SK-N-SH (cell line): ENCODE results near the gene TAF6L. TPM values are rescaled to one million over a fixed set of nuclear protein-coding genes. Genes with fewer than 3 reads are reported as not detected.

Experiments used
- CTCF ChIA-PET: fragments of 300-600, 350-600 bp; formaldehyde crosslinking; extraction: SDS; loops from one replicate; lab custom pipeline; 2021; lab: Yijun Ruan, JAX
- POLR2A ChIA-PET: fragments of 350-600 bp; sonication (Branson Sonifier 250); formaldehyde crosslinking; extraction: SDS; loops from one replicate; lab custom pipeline; 2020; ENCODE audit warnings: antibody characterized with exemption, inconsistent platforms; lab: Yijun Ruan, JAX
- DNase-seq: peaks from one replicate; pipeline ENCODE4 v3.0.0; 2012
- H2AFZ ChIP-seq: fragments of 200-600 bp; sonication (generic); 2 replicates; pipeline ENCODE4 v1.8.1; 2016; ENCODE audit warnings: antibody characterized with exemption, mild to moderate bottlenecking, low read depth
- H3F3A ChIP-seq: fragments of 200-600 bp; sonication (generic); replicated peaks from 2 replicates; pipeline ENCODE3; 2016; ENCODE audit warnings: antibody characterized with exemption, mild to moderate bottlenecking; ENCODE audit not compliant: insufficient read depth
- H3K27ac ChIP-seq, 2 experiments: fragments of 200-500 bp in 1 of 2; fragments of 200-600 bp in 1 of 2; sonication (Bioruptor generic) in 1 of 2; sonication (generic), shearing (Covaris generic) in 1 of 2; 2 replicates each; pipeline versions ENCODE4 v1.5.1 to v1.6.1; 2014 to 2016; ENCODE audit warnings: low read depth in 2 of 2, inconsistent platforms in 1 of 2, low read length in 1 of 2, mild to moderate bottlenecking in 1 of 2, mixed read lengths in 1 of 2
- H3K27me3 ChIP-seq: fragments of 200-600 bp; sonication (generic), shearing (Covaris generic); 2 replicates; pipeline ENCODE4 v1.6.1; 2016; ENCODE audit warnings: mixed run types; ENCODE audit not compliant: insufficient read depth
- H3K36me3 ChIP-seq, 2 experiments: fragments of 200-500 bp in 1 of 2; fragments of 200-600 bp in 1 of 2; sonication (Bioruptor generic) in 1 of 2; sonication (generic) in 1 of 2; replicated peaks in 1 of 2; 2 replicates each; pipeline versions ENCODE3 to v1.5.1; 2014 to 2016; ENCODE audit warnings: low read length in 1 of 2, mild to moderate bottlenecking in 1 of 2; ENCODE audit not compliant: insufficient read depth in 2 of 2, control insufficient read depth in 1 of 2
- H3K4me1 ChIP-seq, 2 experiments: fragments of 200-500 bp in 1 of 2; fragments of 200-600 bp in 1 of 2; sonication (Bioruptor generic) in 1 of 2; sonication (generic), shearing (Covaris generic) in 1 of 2; 2 replicates each; pipeline versions ENCODE4 v1.5.1 to v1.6.1; 2014 to 2016; ENCODE audit warnings: low read depth in 1 of 2, low read length in 1 of 2, mixed run types in 1 of 2; ENCODE audit not compliant: insufficient read depth in 2 of 2, control insufficient read depth in 1 of 2
- H3K4me2 ChIP-seq: fragments of 200-600 bp; sonication (generic), shearing (Covaris generic); 2 replicates; pipeline ENCODE4 v1.6.1; 2017; ENCODE audit warnings: mixed run types
- H3K4me3 ChIP-seq, 2 experiments: fragments of 200-500 bp in 1 of 2; fragments of 200-600 bp in 1 of 2; sonication (Bioruptor generic) in 1 of 2; sonication (generic), shearing (Covaris generic) in 1 of 2; 2 replicates each; pipeline versions ENCODE4 v1.5.1 to v1.8.1; 2014 to 2016; ENCODE audit warnings: low read depth in 2 of 2, inconsistent platforms in 1 of 2, low read length in 1 of 2, mild to moderate bottlenecking in 1 of 2, mixed read lengths in 1 of 2, moderate library complexity in 1 of 2
- H3K79me2 ChIP-seq: fragments of 200-600 bp; sonication (generic); 2 replicates; pipeline ENCODE4 v1.8.1; 2017; ENCODE audit warnings: mild to moderate bottlenecking; ENCODE audit not compliant: insufficient read depth
- H3K9ac ChIP-seq: fragments of 200-600 bp; sonication (generic); 2 replicates; pipeline ENCODE4 v1.6.1; 2017; ENCODE audit warnings: mixed run types
- H3K9me2 ChIP-seq: fragments of 200-600 bp; sonication (generic); 2 replicates; pipeline ENCODE4 v1.6.1; 2017; ENCODE audit warnings: mixed run types
- H3K9me3 ChIP-seq: fragments of 200-600 bp; sonication (generic); 2 replicates; pipeline ENCODE4 v1.6.1; 2017; ENCODE audit warnings: mixed run types, mild to moderate bottlenecking, moderate library complexity
- H4K20me1 ChIP-seq: fragments of 200-600 bp; sonication (generic); 2 replicates; pipeline ENCODE4 v1.6.1; 2017; ENCODE audit warnings: mild to moderate bottlenecking, mixed run types; ENCODE audit not compliant: insufficient read depth
- CHD2 ChIP-seq: fragments of 150-350 bp; IDR thresholded peaks from 2 replicates; pipeline ENCODE4 v1.6.1; 2018; ENCODE audit warnings: low read length; ENCODE audit not compliant: partially characterized antibody
- CTCF ChIP-seq: fragments of 200-600 bp; sonication (generic); IDR thresholded peaks from 2 replicates; pipeline ENCODE4 v1.6.1; 2017; ENCODE audit warnings: antibody characterized with exemption, mild to moderate bottlenecking, moderate library complexity
- ELF1 ChIP-seq: IDR thresholded peaks from 2 replicates; pipeline ENCODE4 v1.4.0; 2012
- FOSL2 ChIP-seq: IDR thresholded peaks from 2 replicates; pipeline ENCODE4 v1.4.0; 2012; ENCODE audit warnings: low read depth, mild to moderate bottlenecking, moderate library complexity, borderline replicate concordance
- FOXJ3 ChIP-seq: sonication (generic); formaldehyde crosslinking; IDR thresholded peaks from 2 replicates; pipeline ENCODE4 v1.5.1; 2020; ENCODE audit warnings: mild to moderate bottlenecking, missing genetic modification reagents
- GATA2 ChIP-seq: sonication (generic); formaldehyde crosslinking; IDR thresholded peaks from 2 replicates; pipeline ENCODE4 v1.5.0; 2020; ENCODE audit warnings: mild to moderate bottlenecking, missing genetic modification reagents
- IRF3 ChIP-seq: fragments of 150-350 bp; IDR thresholded peaks from 2 replicates; pipeline ENCODE4 v1.6.1; 2016; ENCODE audit warnings: mild to moderate bottlenecking, low read depth, low read length
- MAX ChIP-seq: IDR thresholded peaks from 2 replicates; pipeline ENCODE4 v1.4.0; 2012; ENCODE audit warnings: low read depth
- MXI1 ChIP-seq: IDR thresholded peaks from 2 replicates; pipeline ENCODE4 v1.6.1; 2012; ENCODE audit warnings: mild to moderate bottlenecking, low read depth, low read length, improper control_type of control experiment
- NRF1 ChIP-seq: IDR thresholded peaks from 2 replicates; pipeline ENCODE4 v1.6.1; 2012; ENCODE audit warnings: low read depth, mild to moderate bottlenecking, low read length
- PBX3 ChIP-seq: IDR thresholded peaks from 2 replicates; pipeline ENCODE4; 2012
- POLR2AphosphoS5 ChIP-seq: IDR thresholded peaks from 2 replicates; pipeline ENCODE4 v1.6.1; 2012; ENCODE audit warnings: low read depth, low read length
- REST ChIP-seq: IDR thresholded peaks from 2 replicates; pipeline ENCODE4 v1.6.1; 2012; ENCODE audit warnings: mild to moderate bottlenecking, low read depth, low read length, moderate library complexity
- SIN3A ChIP-seq: IDR thresholded peaks from 2 replicates; pipeline ENCODE4 v1.6.1; 2012; ENCODE audit warnings: low read depth, mild to moderate bottlenecking, low read length, moderate library complexity, borderline replicate concordance
- SMC3 ChIP-seq: IDR thresholded peaks from 2 replicates; pipeline ENCODE4 v1.6.1; 2012; ENCODE audit warnings: low read depth, low read length, improper control_type of control experiment
- TAF1 ChIP-seq: IDR thresholded peaks from 2 replicates; pipeline ENCODE4 v1.6.1; 2012; ENCODE audit warnings: low read depth, mild to moderate bottlenecking, low read length, moderate library complexity, borderline replicate concordance
- TEAD4 ChIP-seq: IDR thresholded peaks from 2 replicates; pipeline ENCODE4 v1.4.0; 2012; ENCODE audit warnings: mild to moderate bottlenecking, borderline replicate concordance; ENCODE audit not compliant: insufficient read depth
- YY1 ChIP-seq: IDR thresholded peaks from 2 replicates; pipeline ENCODE4 v1.4.0; 2012; ENCODE audit warnings: low read depth, mild to moderate bottlenecking
- ZBTB33 ChIP-seq: IDR thresholded peaks from 2 replicates; pipeline ENCODE4 v1.4.0; 2012; ENCODE audit warnings: low read depth, borderline replicate concordance
- WGBS: methylation state at CpG from one replicate; pipeline ENCODE4 v1.1.6; 2017; ENCODE audit warnings: low lambda C conversion rate; 5-methylcytosine and 5-hydroxymethylcytosine counted together
- polyA plus RNA-seq, 3 experiments: library from polyadenylated mRNA; depleted of rRNA; stranded (reverse); fragments of >200 nt; gene quantifications; 2 replicates each; pipeline ENCODE4 v1.2.3, GENCODE V29; 2012

The TAF6L gene
- polyA plus RNA-seq, 1 of the 3 experiments (the other 2 are of a cell fraction) = 33.6 TPM

- Histone ChIP-seq H3K9me2 (no peaks in the 10 kb centered on the region), H3K9me3 (no peaks in the 10 kb centered on the region), H3F3A (peaks cover 21% of the 10 kb centered on the region), H2AFZ (peak within 1 kb of the TSS; percentile 81; the same call in 1 of the 2 replicates), H3K4me2 (peak within 1 kb of the TSS; percentile 92), H3K36me3 (peaks cover 30 to 36% of the 10 kb centered on the region in 2 experiments), H4K20me1 (peaks cover 16% of the 10 kb centered on the region), H3K4me3 (peak within 1 kb of the TSS; percentile 91 to 94), H3K79me2 (peaks cover 41% of the 10 kb centered on the region), H3K27me3 (no peaks in the 10 kb centered on the region), H3K4me1 (peaks cover 8 to 18% of the 10 kb centered on the region in 2 experiments)
- 3% methylated on average over 13 of the region's 77 CpGs for WGBS
- POLR2A ChIA-PET = interaction anchor here (1.0 to 3.7 kb wide), 10 partner anchors 10 to 51 kb away, joined by 3 to 27 read pairs (median 4); partner anchors contain the start of genes STX5, TEX54 and ZBTB3
- DNase-seq = peak; percentile 99
- CTCF ChIA-PET = interaction anchor here (0.9 to 1.8 kb wide), 6 partner anchors 12 to 79 kb away, joined by 3 to 9 read pairs (median 4); partner anchors contain the start of gene SLC3A2
- TF ChIP-seq FOSL2 = no peak
- 0 out of 2 replicates have a peak, but pooled peaks have one; percentile 14 for TF ChIP-seq CTCF
- peak; percentile 62 for TF ChIP-seq MAX
- peak; percentile 62 for TF ChIP-seq CHD2
- TF ChIP-seq TEAD4 = no peak
- TF ChIP-seq FOXJ3 (CRISPR knock-in tag) = no peak
- peak; percentile 85 for TF ChIP-seq NRF1
- TF ChIP-seq TAF1 = peak; percentile 98
- no peak for TF ChIP-seq GATA2 (CRISPR knock-in tag)
- TF ChIP-seq POLR2AphosphoS5 = peak; percentile 100
- peak; percentile 96 for TF ChIP-seq SIN3A
- peak; percentile 61; the same call in 1 of the 2 replicates for TF ChIP-seq PBX3
- TF ChIP-seq REST = peak; percentile 50; the same call in 1 of the 2 replicates
- TF ChIP-seq SMC3 = no peak
- peak; percentile 57 for TF ChIP-seq YY1
- TF ChIP-seq MXI1 = peak; percentile 88
- peak; percentile 24; the same call in 1 of the 2 replicates for TF ChIP-seq ELF1
- no peak for TF ChIP-seq ZBTB33
- 0 out of 2 replicates have a peak, but pooled peaks have one; percentile 12 for TF ChIP-seq IRF3
- TF ChIP-seq, all 33 proteins: peak for 13
- Histone ChIP-seq H3K27ac (peak within 1 kb of the TSS; percentile 75 to 83), H3K9ac (peak within 1 kb of the TSS; percentile 93)
Measured at GRCh38 chr11:62805076-62805892, 34.1 kb downstream of the TAF6L start, which contains the start of gene NXF1. Gene NXF1 (minus strand): TSS chr11:62805440. CDS start chr11:62805356, 84 bp downstream.
